Measurements from ENCODE around the gene TSPAN31. TPM values are rescaled to one million over a fixed set of nuclear protein-coding genes. Genes with fewer than 3 reads are reported as not detected.

Gene TSPAN31
- total RNA-seq, 1 donor from 2014 or later: 67.0 TPM

DNA sequence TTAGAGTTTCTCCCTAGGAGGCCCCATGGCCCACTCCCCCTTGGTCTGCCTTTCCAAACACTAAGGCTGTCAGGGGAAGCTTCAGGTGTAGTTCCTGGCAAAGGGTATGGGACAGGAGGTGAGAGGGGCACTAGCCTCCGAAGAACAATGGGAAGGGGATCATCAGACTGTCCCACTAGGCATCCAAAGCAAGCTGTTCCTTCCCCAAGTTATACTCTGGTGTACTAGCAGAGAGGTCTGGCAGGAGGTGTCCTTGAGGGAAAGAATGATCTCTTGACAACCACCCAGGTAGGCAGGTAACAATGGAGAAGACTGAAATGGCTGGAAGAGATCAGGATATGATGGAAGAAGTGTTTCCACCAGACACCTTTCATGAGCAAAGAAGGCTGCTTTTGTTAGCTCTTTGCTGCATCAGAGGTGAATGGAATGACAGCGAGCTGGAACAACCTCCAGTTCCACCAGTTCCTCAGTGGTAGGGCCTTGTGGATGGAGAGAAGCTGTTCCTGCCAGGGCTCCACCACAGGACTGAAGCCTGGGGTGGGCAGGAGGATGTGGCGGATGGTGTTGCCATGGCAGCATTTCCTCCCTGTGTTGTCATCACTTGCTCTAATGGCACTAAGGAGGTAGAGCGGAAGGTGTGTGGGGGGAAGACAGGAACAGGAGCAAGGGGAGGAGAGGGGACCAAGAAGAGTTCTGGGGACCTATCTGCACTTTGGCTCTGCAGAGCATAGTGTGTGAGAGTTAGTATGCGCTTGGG is 4.0 kb upstream of the TSPAN31 start:
- DNase-seq (ENCODE audit: extremely low spot score in 2 of 2): no peak
- peaks cover 44% of the 10 kb centered on the region for H3K4me1 ChIP-seq
- TF ChIP-seq CTCF (IDR thresholded peaks at IDR 0.05) (no peak), POLR2AphosphoS5 (IDR thresholded peaks at IDR 0.05; ENCODE audit: insufficient read depth in 1 of 2, low read depth in 1 of 2) (no peak), POLR2A (IDR thresholded peaks at IDR 0.05) (no peak)
- H3K36me3 ChIP-seq: no peaks in the 10 kb centered on the region
- H3K27me3 ChIP-seq: peaks cover 2% of the 10 kb centered on the region
- H3K27ac ChIP-seq: no peak overlapping the region
- intact Hi-C loops (cut with DNase I): no loop called here
- no peaks in the 10 kb centered on the region for H3K9me3 ChIP-seq
- H3K4me3 ChIP-seq: no peak overlapping the region

GRCh38 chr12:57741413-57741789 is 3.4 kb upstream of the TSPAN31 start:
- H3K27me3 ChIP-seq: no peaks in the 10 kb centered on the region
- no peak for DNase-seq (ENCODE audit: extremely low spot score in 2 of 2)
- TF ChIP-seq CTCF (IDR thresholded peaks at IDR 0.05) (no peak), POLR2AphosphoS5 (IDR thresholded peaks at IDR 0.05; ENCODE audit: insufficient read depth in 1 of 2, low read depth in 1 of 2) (no peak), POLR2A (IDR thresholded peaks at IDR 0.05) (no peak)
- H3K27ac ChIP-seq: no peak overlapping the region
- no peaks in the 10 kb centered on the region for H3K36me3 ChIP-seq
- peak overlapping the region in 1 of 2 donors; percentile 10 for H3K4me3 ChIP-seq
- no peaks in the 10 kb centered on the region for H3K9me3 ChIP-seq
- intact Hi-C loops (cut with DNase I): no loop called here
- H3K4me1 ChIP-seq: peaks cover 40% of the 10 kb centered on the region

GRCh38 chr12:57741844-57742738 is 2.7 kb upstream of the TSPAN31 start:
- TF ChIP-seq POLR2AphosphoS5 (IDR thresholded peaks at IDR 0.05; ENCODE audit: insufficient read depth in 1 of 2, low read depth in 1 of 2) (no peak), CTCF (IDR thresholded peaks at IDR 0.05) (no peak), POLR2A (IDR thresholded peaks at IDR 0.05) (no peak)
- peak overlapping the region in 1 of 2 donors; percentile 10 for H3K4me3 ChIP-seq
- H3K9me3 ChIP-seq: no peaks in the 10 kb centered on the region
- H3K36me3 ChIP-seq: peaks cover 0 to 6% of the 10 kb centered on the region in 2 donors
- H3K27ac ChIP-seq: no peak overlapping the region
- DNase-seq (ENCODE audit: extremely low spot score in 2 of 2): no peak
- peaks cover 35% of the 10 kb centered on the region for H3K4me1 ChIP-seq
- intact Hi-C loops (cut with DNase I): no loop called here
- H3K27me3 ChIP-seq: no peaks in the 10 kb centered on the region

GRCh38 chr12:57743769-57744168 is 1.1 kb upstream of the TSPAN31 start:
- H3K27me3 ChIP-seq: no peaks in the 10 kb centered on the region
- peaks cover 18% of the 10 kb centered on the region for H3K4me1 ChIP-seq
- intact Hi-C loops (cut with DNase I): no loop called here
- H3K27ac ChIP-seq: no peak overlapping the region
- no peaks in the 10 kb centered on the region for H3K9me3 ChIP-seq
- H3K36me3 ChIP-seq: peaks cover 0 to 23% of the 10 kb centered on the region in 2 donors
- no peak for DNase-seq (ENCODE audit: extremely low spot score in 2 of 2)
- H3K4me3 ChIP-seq: no peak overlapping the region
- TF ChIP-seq POLR2A (IDR thresholded peaks at IDR 0.05): no peak
- no peak for TF ChIP-seq CTCF (IDR thresholded peaks at IDR 0.05)
- no peak for TF ChIP-seq POLR2AphosphoS5 (IDR thresholded peaks at IDR 0.05; ENCODE audit: insufficient read depth in 1 of 2, low read depth in 1 of 2)
